CD4-positive, alpha-beta T cell treated with Interferon gamma for 1 hour (primary cell): ENCODE results near the gene FOXM1.
A peak's percentile ranks its signal among the peaks of the same experiment; 100 is the strongest.

Experiments
- DNase-seq: peaks from one replicate; pipeline ENCODE4 v3.0.0-alpha.2; 2020

The FOXM1 gene, protein sequence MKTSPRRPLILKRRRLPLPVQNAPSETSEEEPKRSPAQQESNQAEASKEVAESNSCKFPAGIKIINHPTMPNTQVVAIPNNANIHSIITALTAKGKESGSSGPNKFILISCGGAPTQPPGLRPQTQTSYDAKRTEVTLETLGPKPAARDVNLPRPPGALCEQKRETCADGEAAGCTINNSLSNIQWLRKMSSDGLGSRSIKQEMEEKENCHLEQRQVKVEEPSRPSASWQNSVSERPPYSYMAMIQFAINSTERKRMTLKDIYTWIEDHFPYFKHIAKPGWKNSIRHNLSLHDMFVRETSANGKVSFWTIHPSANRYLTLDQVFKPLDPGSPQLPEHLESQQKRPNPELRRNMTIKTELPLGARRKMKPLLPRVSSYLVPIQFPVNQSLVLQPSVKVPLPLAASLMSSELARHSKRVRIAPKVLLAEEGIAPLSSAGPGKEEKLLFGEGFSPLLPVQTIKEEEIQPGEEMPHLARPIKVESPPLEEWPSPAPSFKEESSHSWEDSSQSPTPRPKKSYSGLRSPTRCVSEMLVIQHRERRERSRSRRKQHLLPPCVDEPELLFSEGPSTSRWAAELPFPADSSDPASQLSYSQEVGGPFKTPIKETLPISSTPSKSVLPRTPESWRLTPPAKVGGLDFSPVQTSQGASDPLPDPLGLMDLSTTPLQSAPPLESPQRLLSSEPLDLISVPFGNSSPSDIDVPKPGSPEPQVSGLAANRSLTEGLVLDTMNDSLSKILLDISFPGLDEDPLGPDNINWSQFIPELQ

DNA sequence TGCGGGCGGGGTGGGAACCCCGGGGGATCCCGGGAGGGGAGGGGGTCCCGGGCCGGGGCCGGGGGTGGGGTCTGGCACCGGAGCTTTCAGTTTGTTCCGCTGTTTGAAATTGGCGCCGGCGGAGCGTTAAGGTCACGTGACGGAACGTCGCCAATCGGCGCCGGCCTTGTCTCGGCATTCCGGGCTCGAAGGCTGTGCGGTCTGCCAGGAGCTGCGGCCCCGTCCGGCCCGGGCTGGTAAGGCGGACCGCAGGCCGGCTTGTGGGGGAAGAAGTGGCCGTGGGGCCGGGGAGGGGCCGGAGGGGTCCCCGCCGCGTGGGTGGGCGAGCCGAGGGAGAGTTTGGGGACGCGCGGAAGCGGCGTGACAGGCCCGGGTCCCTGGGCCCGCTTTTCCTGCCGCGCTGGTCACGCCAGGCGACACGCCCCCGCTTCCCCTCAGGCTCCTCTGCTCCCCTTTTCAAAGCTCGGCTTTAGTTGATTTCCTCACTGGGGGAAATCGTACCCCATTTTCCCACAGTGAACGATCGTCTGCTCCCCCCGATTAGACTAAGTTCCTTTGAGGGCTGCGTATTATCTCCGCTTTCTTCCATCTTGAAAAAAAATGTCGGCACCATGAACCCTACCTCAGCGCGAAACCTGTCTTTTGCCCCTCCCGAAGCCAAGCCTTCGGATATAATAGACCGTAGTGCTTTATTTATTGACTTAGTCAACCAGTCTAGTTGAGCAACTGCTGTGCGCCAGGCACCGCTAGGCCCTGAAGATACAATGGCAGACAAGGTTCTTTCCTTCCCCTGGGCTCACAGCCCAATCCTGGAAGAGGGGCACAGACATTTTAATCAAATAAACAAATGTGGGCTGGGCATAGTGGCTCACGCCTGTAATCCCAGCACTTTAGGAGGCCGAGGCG lies at the start of gene FOXM1, which contains the start of gene RHNO1:
FOXM1 (minus strand) TSS at position 128 of the 906 bp plus-strand sequence. CDS start 2,696 bp downstream, outside the sequence.
RHNO1 (plus strand) TSS at position 177 of the 906 bp plus-strand sequence. CDS start 8,144 bp downstream, outside the sequence.
- DNase-seq, result peak; percentile 83

DNA sequence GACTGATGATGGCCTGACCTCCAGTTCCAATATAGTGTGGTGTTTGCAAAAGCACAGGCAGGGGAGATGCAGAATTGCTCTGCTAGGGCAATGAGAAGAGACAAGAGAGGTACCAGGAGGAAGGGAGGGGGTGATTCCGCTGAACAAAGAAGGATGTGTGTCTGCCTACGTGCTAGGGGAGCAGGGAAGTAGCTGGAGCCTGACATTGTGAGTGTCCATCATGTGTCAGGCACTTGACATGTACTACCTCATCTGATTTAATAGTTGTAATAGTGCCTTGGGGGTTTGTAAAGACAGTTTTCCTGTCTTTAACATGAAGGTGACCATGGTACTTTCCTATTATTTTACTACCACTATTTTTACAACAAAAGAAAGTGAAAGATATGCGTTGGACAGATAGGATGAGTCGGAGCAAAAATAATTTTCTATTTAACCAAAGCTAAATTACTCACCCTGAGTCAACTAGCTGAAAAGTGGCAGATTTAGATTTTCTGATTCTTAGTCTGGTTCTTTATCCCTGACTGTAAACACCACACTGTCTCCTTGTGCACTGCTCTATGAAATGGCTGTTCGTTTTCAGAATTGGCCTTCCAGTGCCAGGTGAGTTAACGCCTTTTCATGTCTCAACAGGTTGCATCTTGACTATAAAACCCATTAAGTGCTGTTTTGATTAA lies 48.5 kb upstream of the FOXM1 start:
- no peak for DNase-seq

DNA sequence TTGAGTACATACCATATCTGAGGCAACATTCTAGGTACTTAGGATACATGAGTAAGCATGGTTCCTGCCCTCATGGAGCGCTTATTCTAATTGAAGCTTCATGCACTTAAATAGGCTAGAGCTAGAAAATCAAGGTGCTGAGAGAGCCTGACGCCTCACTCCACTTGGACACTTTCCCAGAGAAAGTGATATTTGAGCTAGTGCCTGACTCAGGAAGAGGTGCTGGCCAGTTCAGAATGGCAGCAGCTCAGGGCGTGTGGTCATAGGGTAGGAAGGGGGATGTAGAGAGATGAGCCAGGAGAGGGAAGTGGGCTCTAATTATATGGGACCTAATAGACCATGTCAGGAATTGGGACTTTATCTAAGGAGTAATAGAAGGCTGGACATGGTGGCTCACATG lies 47.0 kb upstream of the FOXM1 start:
- DNase-seq, result no peak

DNA sequence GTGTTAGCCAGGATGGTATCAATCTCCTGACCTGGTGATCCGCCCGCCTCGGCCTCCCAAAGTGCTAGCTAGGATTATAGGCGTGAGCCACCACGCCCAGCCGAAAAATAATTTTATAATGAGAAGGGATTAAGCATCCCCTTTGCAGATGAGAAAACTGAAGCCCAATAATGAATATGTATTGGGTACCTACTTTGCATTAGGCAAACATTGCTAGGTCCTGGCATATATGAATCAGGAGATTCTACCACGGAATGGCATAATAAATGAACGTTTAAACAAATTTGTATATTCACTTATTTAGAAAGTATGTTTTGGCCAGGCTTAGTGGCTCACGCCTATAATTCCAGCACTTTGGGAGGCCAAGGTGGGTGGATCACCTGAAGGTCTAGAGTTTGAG lies 46.1 kb upstream of the FOXM1 start:
- DNase-seq, result no peak

DNA sequence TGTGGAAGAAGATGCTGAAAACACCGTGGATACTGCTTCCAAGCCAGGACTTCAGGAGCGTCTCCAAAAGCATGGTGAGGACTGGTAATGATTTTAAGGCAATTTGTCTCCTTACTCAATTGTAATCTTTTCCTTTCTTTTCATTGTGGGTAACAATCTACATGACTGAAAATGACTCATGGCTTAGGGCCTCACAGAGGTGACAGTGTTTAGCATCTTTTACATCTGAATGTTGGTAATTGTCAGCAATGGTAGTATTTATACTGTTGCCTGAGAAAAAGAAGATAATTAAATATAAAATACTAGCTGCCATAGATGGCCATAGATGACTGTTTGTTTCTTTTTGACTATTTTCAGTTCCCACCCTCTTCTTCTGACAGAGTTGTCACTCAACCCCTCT lies 45.4 kb upstream of the FOXM1 start:
- no peak for DNase-seq

DNA sequence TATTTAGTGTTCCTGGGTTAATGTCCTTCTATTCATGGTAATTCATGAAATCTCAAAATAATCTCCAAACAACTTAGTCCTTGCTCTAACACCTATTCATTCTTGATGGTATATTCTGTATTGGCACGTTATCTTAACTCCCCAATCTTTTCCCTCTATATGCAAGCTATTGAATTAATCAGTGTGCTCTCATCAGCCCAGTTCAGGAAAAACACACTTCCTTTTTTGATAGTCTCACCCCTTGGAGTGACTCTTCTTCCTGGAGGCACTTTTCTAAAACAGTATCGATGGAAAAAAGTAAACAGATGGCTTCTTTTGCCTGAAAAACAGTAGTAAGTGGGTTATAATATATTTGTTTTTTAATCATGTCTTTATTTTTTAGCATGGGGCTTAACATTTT lies 42.3 kb upstream of the FOXM1 start:
- DNase-seq, result no peak

DNA sequence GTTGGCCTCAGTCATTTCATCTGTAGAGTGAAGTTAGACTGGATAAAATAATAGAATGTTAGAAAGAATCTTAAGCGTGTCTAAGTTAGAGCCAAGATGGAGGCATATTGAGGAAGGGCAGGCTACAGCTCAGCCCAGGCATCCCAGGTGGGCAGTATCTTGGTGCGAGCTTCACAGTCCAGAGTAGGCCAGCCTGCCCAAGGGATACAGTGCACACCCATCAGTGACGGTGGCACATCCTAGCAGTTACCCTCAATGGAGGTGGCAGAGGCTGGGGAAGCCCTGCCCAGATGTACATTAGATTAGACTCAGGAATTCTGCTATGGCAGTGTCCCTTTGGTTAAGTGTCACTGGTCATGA lies 35.2 kb upstream of the FOXM1 start:
- DNase-seq, result no peak

DNA sequence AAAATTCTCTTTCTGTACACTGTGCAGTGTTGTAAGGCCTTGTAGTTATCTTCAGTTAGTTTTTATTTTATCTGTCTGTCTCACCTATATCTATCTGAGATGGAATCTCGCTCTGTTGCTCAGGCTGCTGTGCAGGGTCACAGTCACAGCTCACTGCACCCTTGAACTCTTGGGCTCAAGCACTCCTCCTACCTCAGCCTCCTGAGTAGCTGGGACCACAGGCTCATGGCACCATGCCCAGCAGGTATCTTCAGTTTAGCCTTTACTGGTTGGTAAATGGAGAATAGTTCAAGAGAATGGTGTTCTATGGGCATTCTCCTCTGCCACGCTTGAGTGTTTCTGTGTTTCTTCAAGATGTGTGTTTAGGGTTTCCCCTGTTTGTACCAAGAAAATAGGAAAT lies 27.3 kb upstream of the FOXM1 start:
- DNase-seq, result no peak

DNA sequence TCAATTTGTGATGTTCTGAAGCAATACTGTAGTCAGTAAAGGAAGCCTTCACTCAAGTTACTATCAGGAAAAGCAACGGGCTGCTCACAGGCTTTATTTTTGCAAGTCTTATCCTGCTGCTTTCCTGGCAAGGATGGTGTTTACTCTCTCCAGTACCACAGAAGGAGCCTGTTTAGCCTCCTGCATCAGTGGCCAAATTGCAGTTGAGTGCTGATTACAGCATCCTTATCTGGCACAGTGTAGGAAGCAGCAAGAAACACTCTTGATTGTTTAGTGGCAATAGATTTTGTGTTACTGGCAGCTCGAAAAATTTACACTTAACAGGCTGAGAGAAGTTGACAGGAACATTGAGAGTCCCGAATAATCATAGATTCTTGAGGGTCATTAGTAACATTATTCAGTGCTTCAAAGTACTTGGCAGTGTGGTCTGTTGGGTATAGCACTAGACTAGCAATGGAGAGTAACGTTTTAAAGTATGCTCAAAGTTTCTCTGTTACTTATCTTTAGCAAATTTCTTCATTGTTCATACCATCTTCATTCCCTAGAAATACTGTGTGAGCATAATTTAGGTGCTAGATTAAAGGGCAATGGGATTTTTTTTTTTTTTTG lies 25.4 kb upstream of the FOXM1 start:
- no peak for DNase-seq

DNA sequence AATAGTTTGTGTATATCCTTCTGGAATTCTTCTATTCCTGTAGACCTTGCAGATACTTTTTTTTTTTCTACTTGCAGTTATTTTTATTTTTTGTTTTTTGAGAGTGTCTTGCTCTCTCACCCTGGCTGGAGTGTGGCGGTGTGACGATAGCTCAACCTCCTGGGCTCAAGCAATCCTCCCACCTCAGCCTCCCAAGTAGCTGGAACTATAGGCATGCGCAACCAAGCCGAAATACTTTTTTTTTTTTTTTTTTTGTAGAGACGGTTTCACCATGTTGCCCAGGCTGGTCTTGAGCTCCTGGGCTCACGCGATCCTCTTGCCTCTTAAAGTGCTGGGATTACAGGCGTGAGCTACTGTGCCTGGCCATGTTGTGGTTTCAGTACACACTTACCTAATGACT lies 23.7 kb upstream of the FOXM1 start:
- DNase-seq, result no peak

DNA sequence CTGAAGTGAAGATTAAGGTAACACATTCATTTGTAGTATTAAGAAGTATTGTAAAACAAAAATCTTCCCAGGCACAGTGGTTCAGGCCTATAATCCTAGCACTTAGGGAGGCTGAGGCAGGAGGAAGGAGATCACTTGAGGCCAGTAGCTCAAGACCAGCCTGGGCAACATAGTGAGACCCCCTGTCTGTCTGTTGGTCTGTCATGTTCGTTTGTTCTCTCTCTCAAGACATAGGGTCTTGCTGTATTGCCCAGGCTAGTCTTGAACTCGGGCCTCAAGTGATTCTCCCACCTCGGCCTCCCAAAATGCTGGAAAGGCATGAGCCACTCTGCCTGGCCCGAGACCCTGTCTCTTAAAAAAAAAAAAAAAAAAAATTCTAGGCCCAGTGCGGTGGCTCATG lies 20.4 kb upstream of the FOXM1 start:
- DNase-seq, result no peak

DNA sequence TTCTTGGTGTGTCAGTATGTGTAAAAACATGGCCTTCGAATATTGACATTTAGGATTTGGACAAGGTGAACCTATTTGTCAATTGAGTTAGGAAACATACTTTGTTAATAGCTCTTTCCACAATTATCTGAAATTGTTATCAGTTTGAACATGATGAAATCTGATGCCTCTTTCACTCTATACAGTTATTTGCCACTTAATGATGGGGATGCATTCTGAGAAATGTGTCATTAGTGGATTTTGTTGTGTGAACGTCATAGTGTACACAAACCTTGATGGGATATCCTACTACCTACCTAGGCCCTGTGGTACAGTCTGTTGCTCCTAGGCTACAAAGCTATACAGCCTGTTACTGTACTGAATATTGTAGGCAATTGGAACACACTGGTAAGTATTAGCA lies 18.5 kb upstream of the FOXM1 start:
- DNase-seq, result no peak

DNA sequence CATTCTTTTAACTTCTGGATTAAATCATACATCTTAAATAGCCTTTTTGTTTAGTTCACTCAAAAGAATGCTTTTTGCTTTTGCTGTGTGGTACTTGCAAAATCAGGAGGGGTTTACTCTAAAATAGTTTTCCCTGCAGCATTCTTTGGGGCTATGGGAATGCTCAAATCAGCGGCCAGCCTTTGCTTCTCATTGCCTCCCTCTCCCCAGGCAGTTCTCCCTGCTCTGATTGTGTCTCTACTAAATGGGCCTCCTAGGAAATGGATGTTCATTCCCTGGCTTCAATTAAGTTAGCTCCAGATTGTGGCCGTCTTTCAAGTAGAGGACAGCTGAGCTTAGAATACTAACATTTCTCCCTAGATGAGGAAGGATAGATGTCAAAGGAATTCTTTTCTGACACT lies 18.1 kb upstream of the FOXM1 start:
- DNase-seq, result no peak

DNA sequence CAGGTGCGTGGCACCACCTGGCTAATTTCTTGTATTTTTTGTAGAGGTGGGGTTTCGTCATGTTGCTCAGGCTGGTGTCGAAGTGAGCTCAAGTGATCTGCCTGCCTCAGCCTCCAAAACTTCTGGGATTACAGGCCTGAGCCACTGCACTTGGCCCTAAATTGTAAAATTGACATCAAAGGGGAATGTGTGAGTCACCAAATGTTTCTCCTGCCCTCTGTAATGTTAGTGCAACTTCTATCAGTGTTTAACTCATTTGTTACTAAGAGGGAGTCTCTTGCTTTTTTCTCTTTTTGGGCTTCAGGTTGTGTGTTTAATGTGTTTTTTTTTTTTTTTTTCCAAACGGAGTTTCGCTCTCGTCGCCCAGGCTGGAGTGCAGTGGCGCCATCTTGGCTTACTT lies 16.0 kb upstream of the FOXM1 start:
- no peak for DNase-seq

DNA sequence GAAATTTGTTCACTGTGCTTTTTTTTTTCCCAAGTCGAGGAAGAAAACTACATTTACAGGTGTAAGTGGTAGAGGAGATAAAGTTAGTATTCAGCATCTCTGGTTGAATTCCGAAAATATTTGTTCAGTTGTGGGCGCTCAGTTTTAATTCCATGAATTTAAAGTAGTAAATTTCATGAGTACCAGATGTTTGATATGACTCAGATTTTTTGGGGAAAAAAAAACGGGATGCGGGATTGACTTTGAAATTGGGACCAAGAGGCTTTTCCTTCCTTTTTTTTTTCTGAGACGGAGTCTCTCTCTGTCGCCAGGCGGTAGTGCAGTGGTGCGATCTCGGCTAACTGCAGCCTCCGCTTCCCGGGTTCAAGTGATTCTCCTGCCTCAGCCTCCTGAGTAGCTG lies 15.3 kb upstream of the FOXM1 start:
- DNase-seq, result no peak

DNA sequence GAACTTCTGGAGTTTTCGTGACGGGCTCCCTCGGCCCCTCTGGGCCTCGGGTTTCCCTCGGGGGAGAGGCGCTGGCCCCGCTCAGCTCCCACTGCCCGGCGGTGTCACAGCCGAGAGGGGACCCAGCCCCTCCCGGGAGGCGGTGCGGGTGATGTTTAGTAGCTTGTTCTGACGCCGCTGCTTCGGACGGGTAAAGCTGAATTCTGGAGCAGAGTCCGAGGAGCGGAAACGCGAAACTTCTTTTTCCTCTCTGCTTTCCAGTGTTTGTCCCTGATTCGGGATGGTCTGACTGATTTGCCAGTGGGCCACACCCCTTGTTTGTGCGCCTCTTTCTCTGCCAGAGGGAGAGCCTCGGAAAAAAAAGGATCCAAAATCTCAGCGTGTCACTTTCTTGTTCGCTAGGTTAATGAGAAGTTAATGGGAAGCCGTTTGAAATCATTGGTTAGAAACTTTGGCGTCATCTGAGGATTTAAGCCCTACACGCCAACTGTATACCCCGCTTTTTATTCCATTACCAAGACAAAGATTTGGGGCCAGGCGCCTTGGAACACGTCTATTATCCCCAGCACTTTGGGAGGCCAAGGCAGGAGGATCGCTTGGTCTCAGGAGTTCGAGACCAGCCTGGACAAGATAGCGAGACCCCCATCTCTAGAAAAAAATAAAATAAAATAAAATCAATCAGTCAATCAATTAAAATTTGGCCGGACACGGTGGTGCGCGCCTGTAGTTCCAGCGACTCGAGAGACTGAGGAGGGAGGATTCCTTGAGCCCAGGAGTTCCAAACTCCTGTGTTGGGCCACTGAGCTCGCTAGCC lies 14.5 kb upstream of the FOXM1 start:
- DNase-seq, result peak; percentile 2

DNA sequence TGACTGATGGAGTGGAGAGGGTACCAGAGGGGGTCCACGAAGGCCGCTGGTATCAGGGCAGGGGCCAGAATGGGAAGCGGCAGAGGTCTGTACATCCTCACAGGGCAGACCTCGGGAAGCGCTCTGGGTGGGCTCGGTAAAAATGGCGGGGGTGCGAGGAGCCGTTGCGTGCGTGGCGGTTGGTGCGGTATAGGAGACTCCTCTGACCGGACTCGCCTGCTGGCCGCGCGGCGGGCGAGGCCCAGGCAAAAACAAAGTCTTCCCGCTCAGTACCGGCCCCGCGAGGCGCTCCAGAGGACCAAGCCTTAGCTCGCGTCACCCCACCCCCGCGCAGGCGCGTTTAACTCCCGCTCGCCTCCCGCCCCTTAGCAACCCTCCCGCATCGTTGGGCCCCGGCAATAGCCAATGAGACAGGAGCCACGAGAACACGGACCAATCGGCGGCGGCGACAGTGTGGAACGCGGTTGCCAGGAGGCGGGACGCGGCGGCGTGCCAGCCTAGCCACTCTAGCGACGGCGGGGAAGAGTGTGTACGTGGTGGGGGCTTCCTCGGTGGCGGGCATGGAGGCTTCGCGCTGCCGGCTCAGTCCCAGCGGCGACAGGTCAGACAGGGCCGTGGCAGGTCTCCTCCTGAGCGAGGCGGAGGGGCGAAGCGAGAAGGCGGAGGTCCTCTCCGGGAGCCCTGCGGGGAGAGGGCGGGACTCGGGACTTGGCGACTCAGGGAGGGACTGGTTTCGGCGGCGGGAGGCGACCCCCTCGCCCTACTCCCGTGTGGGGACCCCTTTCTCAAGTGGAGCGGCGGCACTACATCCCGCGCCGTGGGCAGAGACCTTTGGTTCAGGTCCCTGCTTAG lies 13.6 kb upstream of the FOXM1 start, which contains the start of gene TULP3:
TULP3 (plus strand) TSS at position 504 of the 852 bp plus-strand sequence; CDS start at position 561, 57 bp downstream.
- peak; percentile 97 for DNase-seq

DNA sequence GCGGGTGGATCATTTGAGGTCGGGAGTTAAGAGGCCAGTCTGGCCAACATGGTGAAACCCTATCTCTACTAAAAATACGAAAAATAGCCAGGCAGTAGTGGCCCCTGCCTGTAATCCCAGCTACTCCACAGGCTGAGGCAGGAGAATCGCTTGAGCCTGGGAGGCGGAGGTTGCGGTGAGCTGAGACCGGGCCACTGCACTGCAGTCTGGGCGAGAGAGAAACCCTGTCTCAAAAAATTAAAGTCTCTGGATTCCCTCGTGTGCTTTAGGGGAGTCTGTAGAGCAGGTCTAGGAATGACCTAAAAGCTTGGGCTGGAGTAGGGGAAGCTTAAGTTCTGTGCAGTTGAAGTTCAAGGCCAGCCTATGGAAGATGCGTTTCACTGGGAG lies 13.0 kb upstream of the FOXM1 start:
- DNase-seq, result no peak

DNA sequence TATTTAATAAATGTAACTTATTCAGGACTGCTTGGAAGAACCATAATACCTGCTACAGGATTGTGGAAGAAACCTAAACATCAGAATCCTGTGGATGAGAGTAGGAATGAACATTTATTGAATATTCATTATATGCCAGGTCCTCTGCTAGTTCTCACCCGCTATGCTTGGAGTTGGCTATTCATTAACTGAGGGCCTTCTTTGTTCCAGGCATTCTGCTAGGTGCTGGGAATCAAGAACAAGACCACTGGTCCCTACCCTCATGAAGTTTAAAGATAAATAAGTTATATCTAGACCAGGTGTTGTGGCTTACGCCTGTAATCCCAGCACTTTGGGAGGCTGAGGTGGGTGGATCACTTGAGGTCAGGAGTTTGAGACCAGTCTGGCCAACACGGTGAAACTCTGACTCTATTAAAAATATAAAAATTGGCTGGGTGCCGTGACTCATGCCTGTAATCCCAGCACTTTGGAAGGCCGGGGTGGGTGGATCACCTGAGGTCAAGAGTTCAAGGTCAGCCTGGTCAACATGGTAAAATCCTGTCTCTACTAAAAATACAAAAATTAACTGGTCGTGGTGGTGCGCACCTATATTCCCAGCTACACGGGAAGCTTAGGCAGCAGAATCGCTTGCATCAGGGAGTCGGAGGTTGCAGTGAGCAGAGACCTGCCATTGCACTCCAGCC lies 9.9 kb upstream of the FOXM1 start:
- DNase-seq, result no peak

DNA sequence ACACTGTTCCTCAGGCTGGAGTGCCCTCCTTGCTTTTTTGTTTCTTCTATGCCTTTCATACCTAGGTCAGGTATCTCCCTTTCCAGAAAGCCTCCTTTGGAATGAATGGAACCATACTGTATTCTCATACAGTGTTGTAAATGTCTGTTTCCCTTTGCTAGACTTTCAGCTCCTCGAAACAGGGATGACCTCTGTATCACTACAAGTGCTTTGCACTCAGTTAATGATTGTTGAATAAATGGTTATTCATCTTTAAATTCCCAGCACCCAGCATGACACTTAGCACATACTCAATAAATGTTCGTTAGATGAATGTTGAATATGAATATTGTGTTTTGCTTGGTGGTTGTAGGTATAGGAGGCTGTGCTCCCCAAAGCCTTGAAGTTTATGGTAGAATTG lies 7.8 kb upstream of the FOXM1 start:
- no peak for DNase-seq
